Measurements from ENCODE around the gene ITM2C. TPM values are rescaled to one million over a fixed set of nuclear protein-coding genes. Genes with fewer than 3 reads are reported as not detected.

The ITM2C gene
- total RNA-seq, 4 donors from 2014 or later = 33.8 to 301 (median 67.6) TPM

- no peak for DNase-seq
- Histone ChIP-seq H3K4me3 (no peak overlapping the region), H3K27ac (no peak overlapping the region), H3K4me1 (peaks cover 0 to 4% of the 10 kb centered on the region in 2 donors), H3K36me3 (no peaks in the 10 kb centered on the region), H3K27me3 (peaks cover 5 to 7% of the 10 kb centered on the region in 2 donors), H3K9me3 (no peaks in the 10 kb centered on the region)
- intact Hi-C loops (cut with DNase I; ENCODE audit: low total_unique reads) = loop anchor here (5.0 kb wide), 1 partner anchor 162 kb away; no protein-coding TSS in a partner anchor
- TF ChIP-seq POLR2A (IDR thresholded peaks at IDR 0.05) (no peak), CTCF (IDR thresholded peaks at IDR 0.05) (no peak)
Observed at GRCh38 chr2:230825354-230825753, 39.4 kb upstream of the ITM2C start.

DNA sequence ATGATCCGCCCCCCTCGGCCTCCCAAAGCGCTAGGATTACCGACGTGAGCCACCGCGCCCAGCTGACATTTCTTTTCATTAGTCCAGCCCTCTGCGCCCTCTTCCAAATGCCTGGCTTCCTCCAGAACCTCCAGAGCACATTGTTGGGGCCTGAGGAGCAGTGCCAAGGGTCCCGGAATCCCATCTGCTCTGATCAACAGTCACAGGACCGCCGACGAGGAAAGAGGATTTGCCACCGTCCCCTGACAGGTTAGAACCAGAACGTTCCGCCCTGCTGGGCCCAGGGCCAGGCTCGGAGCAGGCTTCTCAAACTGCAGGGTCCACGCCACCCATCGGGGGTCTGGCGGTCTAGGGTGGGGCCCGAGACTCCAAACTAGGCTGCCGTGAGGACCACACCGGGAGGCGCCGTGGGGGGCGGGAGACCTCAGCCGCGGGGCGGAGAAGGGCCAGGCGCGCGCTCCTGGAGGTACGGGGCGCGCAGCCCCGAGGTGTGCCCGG, 36.9 kb upstream of the ITM2C start:
- peaks cover 0 to 4% of the 10 kb centered on the region in 2 donors for H3K4me1 ChIP-seq
- no peak for DNase-seq
- no peak for TF ChIP-seq CTCF (IDR thresholded peaks at IDR 0.05)
- TF ChIP-seq POLR2A (IDR thresholded peaks at IDR 0.05) = no peak
- no peak overlapping the region for H3K27ac ChIP-seq
- H3K4me3 ChIP-seq = no peak overlapping the region
- intact Hi-C loops (cut with DNase I; ENCODE audit: low total_unique reads) = loop anchor here (5.0 kb wide), 1 partner anchor 159 kb away; no protein-coding TSS in a partner anchor
- H3K27me3 ChIP-seq = peaks cover 5 to 7% of the 10 kb centered on the region in 2 donors
- no peaks in the 10 kb centered on the region for H3K9me3 ChIP-seq
- no peaks in the 10 kb centered on the region for H3K36me3 ChIP-seq

DNA sequence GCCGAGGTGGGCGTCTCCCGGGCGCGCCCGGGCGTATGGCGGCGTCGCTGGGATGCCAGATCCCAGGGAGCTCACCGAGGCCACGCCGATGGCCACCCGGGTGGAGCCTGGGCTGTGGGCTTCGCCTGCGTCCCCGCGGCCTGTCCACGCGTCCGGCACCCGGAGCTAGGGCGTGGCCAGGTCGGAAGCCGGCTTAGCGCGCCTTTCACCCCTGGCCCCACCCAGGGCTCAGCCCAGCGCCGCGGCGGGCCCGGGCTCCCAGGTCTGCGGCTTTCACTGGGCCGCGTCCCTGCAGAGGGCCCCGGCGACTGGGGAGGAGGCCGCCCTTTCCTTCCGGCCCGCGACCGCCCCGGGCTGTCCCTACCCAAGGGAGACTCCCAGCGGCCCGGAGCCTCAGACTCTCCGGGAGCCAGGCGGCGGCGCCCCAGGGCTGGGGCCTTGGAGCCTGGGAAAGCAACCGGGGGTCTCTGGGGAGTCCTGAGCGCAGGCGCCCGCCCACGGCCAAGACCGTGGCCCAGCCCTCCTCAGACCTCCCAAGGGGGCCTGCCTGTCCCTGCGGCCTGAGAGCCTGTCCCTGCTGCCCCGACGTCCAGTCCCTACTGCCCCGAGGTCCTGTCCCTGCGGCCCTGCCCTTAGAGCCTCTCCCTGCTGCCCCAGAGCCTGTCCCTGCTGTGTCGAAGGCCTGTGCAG, 36.3 kb upstream of the ITM2C start:
- Histone ChIP-seq H3K27me3 (peaks cover 5 to 7% of the 10 kb centered on the region in 2 donors), H3K4me1 (peaks cover 0 to 4% of the 10 kb centered on the region in 2 donors), H3K4me3 (no peak overlapping the region), H3K36me3 (no peaks in the 10 kb centered on the region), H3K27ac (no peak overlapping the region), H3K9me3 (no peaks in the 10 kb centered on the region)
- intact Hi-C loops (cut with DNase I; ENCODE audit: low total_unique reads) = loop anchor here (5.0 kb wide), 1 partner anchor 159 kb away; no protein-coding TSS in a partner anchor
- TF ChIP-seq POLR2A (IDR thresholded peaks at IDR 0.05) (no peak), CTCF (IDR thresholded peaks at IDR 0.05) (no peak)
- no peak for DNase-seq

DNA sequence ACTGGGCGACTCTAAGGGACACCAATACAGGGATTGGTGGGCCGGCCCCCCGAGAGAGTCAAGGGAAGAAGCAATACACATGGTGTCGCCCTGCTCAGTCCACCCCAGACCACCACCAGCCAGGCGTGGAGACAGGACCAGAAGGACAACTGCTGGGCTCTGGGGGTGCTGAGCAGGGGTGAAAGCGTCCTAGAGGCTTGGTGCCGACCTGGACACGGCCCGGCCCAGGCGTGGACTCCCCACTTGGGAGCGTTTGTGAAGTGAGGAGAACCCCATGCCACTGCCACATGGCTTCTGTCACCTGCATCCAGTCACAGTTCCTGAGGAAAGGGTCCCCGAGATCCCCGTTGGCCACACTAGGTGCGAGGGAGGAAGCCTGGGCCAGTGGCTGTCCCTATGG, 35.4 kb upstream of the ITM2C start:
- no peaks in the 10 kb centered on the region for H3K9me3 ChIP-seq
- TF ChIP-seq CTCF (IDR thresholded peaks at IDR 0.05) (no peak), POLR2A (IDR thresholded peaks at IDR 0.05) (no peak)
- H3K36me3 ChIP-seq = no peaks in the 10 kb centered on the region
- peaks cover 0 to 4% of the 10 kb centered on the region in 2 donors for H3K4me1 ChIP-seq
- peaks cover 5 to 7% of the 10 kb centered on the region in 2 donors for H3K27me3 ChIP-seq
- intact Hi-C loops (cut with DNase I; ENCODE audit: low total_unique reads) = loop anchor here (5.0 kb wide), 1 partner anchor 158 kb away; no protein-coding TSS in a partner anchor
- no peak overlapping the region for H3K27ac ChIP-seq
- no peak for DNase-seq
- H3K4me3 ChIP-seq = no peak overlapping the region

DNA sequence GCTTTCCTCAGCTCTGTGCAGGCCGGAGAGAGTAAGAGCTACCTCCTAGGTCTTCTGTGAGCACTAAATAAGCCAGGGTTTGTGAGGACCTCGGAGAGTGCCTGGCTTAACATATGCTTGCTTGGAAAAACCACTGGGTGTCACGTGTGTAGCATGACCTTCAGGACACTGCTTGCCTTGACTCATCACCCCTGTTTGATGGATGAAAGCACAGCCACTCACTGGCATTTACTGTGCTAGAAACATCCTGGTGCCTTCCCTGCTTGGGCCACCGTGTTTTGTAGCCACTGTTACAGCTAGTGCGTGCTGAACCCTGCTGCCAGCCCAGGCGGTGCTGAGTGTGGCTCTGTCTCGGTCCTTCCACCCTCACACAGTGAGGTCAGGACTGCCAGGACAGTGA, 34.8 kb upstream of the ITM2C start:
- Histone ChIP-seq H3K36me3 (no peaks in the 10 kb centered on the region), H3K27me3 (peaks cover 5 to 7% of the 10 kb centered on the region in 2 donors), H3K9me3 (no peaks in the 10 kb centered on the region), H3K4me1 (peaks cover 0 to 4% of the 10 kb centered on the region in 2 donors), H3K27ac (no peak overlapping the region), H3K4me3 (no peak overlapping the region)
- TF ChIP-seq CTCF (IDR thresholded peaks at IDR 0.05) (no peak), POLR2A (IDR thresholded peaks at IDR 0.05) (no peak)
- DNase-seq = no peak
- intact Hi-C loops (cut with DNase I; ENCODE audit: low total_unique reads) = loop anchor here (5.0 kb wide), 1 partner anchor 157 kb away; no protein-coding TSS in a partner anchor

Measured in uterus (tissue), 4 donors.